Measurements from ENCODE around the gene TBC1D14. TPM values are rescaled to one million over a fixed set of nuclear protein-coding genes. Genes with fewer than 3 reads are reported as not detected.

The TBC1D14 gene
- total and polyA plus RNA-seq, 9 of the 15 experiments (the other 6 are each of a cell fraction or from before 2014, with no cell fraction given) = 2.1 to 59.6 (median 44.8) TPM

DNA sequence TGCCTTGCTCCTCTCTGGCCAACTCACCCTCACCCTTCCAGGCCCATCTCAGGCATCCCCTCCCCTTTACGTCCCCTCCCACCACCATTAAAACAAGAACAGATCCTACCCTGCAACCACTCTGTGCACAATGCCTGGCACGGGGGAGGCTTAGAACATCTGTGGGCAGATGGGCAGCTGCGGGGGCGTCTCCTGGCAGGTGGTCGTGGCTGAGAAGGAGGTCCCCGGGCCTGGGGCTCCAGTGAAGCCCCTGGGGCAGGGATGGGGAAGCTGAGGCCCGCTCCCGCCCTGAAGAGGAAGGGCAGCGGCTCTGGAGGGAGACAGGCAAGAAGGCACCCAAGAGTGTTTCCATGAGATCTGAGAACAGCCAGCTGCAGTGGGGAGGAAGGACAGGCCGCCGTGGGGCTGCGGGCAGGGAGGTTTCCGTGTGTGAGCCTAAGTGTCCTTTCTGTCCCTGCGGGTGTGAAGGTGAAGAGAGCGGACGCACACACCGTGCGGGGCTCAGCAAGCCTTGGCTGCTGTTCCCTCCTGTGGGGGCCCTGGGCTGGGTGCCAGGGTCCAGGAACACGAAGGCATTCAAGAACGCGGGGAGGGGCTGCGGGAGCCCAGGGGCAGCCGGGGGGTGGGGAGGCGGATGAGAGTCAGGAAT is 7.8 kb upstream of the TBC1D14 start:
- Histone ChIP-seq H3K36me3 (ENCODE audit: control insufficient read depth, insufficient read depth, low read length) (no peaks in the 10 kb centered on the region), H3K79me2 (ENCODE audit: control insufficient read depth, insufficient read depth, low read length) (no peaks in the 10 kb centered on the region), H2AFZ (ENCODE audit: low read depth, low read length) (no peak overlapping the region), H3K27ac (ENCODE audit: extremely low read depth, low read depth, low read length) (no peak overlapping the region), H4K20me1 (replicated peaks; ENCODE audit: control insufficient read depth, insufficient read depth, low read length) (no peaks in the 10 kb centered on the region), H3K9me3 (replicated peaks; ENCODE audit: control insufficient read depth, insufficient read depth, low read depth, low read length) (no peaks in the 10 kb centered on the region), H3K27me3 (ENCODE audit: control insufficient read depth in 2 of 2, insufficient read depth in 2 of 2, low read length in 2 of 2) (no peaks in the 10 kb centered on the region), H3K4me2 (ENCODE audit: insufficient read depth, low read length) (no peak overlapping the region), H3K4me1 (replicated peaks in 1 of 2; ENCODE audit: control insufficient read depth in 2 of 2, insufficient read depth in 2 of 2, low read length in 2 of 2) (peaks cover 7 to 33% of the 10 kb centered on the region in 2 experiments; a peak in 3 of 5 replicates), H3K9me1 (ENCODE audit: control insufficient read depth, insufficient read depth, low read length) (no peaks in the 10 kb centered on the region), H3K4me3 (no peak overlapping the region), H3K9ac (ENCODE audit: insufficient read depth in 1 of 2, low read depth in 2 of 2, low read length in 2 of 2) (no peak overlapping the region; a peak in 2 of 4 replicates)
- intact Hi-C loops (cut with micrococcal nuclease) (no loop called here), in situ Hi-C loops (cut with MboI) (loop anchor here (5.0 kb wide), 1 partner anchor 171 kb away; no protein-coding TSS in a partner anchor)
- BruUV-seq (replicated peaks) = no TSS peak
- CTCF ChIA-PET (ENCODE audit: low intra/inter-chr PET ratio) = interaction anchor here (0.6 kb wide), 1 partner anchor 255 kb away, joined by 4 read pairs; no protein-coding TSS in a partner anchor
- DNase-seq (ENCODE audit: extremely low read depth in 1 of 4, low spot score in 3 of 4) (no peak), ATAC-seq (no peak), FAIRE-seq (no peak)
- WGBS (ENCODE audit: insufficient coverage, low coverage, missing lambda C conversion rate) = 73% methylated on average over 19 of the region's 24 CpGs
- POLR2A ChIA-PET = interaction anchor here (1.3 kb wide), 1 partner anchor 141 kb away, joined by 4 read pairs; the partner anchor contains the start of gene TADA2B
- TF ChIP-seq, protein P1, sequence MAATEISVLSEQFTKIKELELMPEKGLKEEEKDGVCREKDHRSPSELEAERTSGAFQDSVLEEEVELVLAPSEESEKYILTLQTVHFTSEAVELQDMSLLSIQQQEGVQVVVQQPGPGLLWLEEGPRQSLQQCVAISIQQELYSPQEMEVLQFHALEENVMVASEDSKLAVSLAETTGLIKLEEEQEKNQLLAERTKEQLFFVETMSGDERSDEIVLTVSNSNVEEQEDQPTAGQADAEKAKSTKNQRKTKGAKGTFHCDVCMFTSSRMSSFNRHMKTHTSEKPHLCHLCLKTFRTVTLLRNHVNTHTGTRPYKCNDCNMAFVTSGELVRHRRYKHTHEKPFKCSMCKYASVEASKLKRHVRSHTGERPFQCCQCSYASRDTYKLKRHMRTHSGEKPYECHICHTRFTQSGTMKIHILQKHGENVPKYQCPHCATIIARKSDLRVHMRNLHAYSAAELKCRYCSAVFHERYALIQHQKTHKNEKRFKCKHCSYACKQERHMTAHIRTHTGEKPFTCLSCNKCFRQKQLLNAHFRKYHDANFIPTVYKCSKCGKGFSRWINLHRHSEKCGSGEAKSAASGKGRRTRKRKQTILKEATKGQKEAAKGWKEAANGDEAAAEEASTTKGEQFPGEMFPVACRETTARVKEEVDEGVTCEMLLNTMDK (IDR thresholded peaks at IDR 0.05; ENCODE audit: borderline replicate concordance, insufficient read depth, low read depth, low read length, poor library complexity, severe bottlenecking) = no peak
- TF ChIP-seq STAT5A (IDR thresholded peaks at IDR 0.05; ENCODE audit: borderline replicate concordance, low read length) (no peak), PTTG1 (tag; IDR thresholded peaks at IDR 0.05; ENCODE audit: low read depth) (no peak), TFAM (CRISPR knock-in tag; conservative IDR thresholded peaks at IDR 0.05) (no peak), ZZZ3 (IDR thresholded peaks at IDR 0.05) (no peak), ZBTB7A (IDR thresholded peaks at IDR 0.05; ENCODE audit: borderline replicate concordance, control insufficient read depth, low read depth, low read length) (no peak), JUND (IDR thresholded peaks at IDR 0.05; ENCODE audit: borderline replicate concordance, low read depth, low read length) (no peak), JUND (tag; IDR thresholded peaks at IDR 0.05; ENCODE audit: borderline replicate concordance, low read depth, low read length) (no peak), FOXA1 (IDR thresholded peaks at IDR 0.05; ENCODE audit: borderline replicate concordance) (no peak), ZNF354B (CRISPR knock-in tag; IDR thresholded peaks at IDR 0.05) (no peak)
- TF ChIP-seq, protein P2, sequence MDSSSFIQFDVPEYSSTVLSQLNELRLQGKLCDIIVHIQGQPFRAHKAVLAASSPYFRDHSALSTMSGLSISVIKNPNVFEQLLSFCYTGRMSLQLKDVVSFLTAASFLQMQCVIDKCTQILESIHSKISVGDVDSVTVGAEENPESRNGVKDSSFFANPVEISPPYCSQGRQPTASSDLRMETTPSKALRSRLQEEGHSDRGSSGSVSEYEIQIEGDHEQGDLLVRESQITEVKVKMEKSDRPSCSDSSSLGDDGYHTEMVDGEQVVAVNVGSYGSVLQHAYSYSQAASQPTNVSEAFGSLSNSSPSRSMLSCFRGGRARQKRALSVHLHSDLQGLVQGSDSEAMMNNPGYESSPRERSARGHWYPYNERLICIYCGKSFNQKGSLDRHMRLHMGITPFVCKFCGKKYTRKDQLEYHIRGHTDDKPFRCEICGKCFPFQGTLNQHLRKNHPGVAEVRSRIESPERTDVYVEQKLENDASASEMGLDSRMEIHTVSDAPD (CRISPR knock-in tag; IDR thresholded peaks at IDR 0.05) = no peak
- TF ChIP-seq, protein P3, sequence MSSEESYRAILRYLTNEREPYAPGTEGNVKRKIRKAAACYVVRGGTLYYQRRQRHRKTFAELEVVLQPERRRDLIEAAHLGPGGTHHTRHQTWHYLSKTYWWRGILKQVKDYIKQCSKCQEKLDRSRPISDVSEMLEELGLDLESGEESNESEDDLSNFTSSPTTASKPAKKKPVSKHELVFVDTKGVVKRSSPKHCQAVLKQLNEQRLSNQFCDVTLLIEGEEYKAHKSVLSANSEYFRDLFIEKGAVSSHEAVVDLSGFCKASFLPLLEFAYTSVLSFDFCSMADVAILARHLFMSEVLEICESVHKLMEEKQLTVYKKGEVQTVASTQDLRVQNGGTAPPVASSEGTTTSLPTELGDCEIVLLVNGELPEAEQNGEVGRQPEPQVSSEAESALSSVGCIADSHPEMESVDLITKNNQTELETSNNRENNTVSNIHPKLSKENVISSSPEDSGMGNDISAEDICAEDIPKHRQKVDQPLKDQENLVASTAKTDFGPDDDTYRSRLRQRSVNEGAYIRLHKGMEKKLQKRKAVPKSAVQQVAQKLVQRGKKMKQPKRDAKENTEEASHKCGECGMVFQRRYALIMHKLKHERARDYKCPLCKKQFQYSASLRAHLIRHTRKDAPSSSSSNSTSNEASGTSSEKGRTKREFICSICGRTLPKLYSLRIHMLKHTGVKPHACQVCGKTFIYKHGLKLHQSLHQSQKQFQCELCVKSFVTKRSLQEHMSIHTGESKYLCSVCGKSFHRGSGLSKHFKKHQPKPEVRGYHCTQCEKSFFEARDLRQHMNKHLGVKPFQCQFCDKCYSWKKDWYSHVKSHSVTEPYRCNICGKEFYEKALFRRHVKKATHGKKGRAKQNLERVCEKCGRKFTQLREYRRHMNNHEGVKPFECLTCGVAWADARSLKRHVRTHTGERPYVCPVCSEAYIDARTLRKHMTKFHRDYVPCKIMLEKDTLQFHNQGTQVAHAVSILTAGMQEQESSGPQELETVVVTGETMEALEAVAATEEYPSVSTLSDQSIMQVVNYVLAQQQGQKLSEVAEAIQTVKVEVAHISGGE (CRISPR knock-in tag; IDR thresholded peaks at IDR 0.05) = no peak

All from K562 (cell line).